HEK293 (cell line): ENCODE measurements around the gene FHIT.

ENCODE experiments used
- CTCF ChIA-PET: fragments of 350-600 bp; formaldehyde crosslinking; extraction: SDS; loops from one replicate; lab custom pipeline; 2021; ENCODE audit warnings: antibody characterized with exemption; lab: Yijun Ruan, JAX
- POLR2A ChIA-PET: fragments of 300-600 bp; formaldehyde crosslinking; extraction: SDS; loops from one replicate; lab custom pipeline; 2020; ENCODE audit warnings: antibody characterized with exemption, inconsistent platforms; lab: Yijun Ruan, JAX
- H3K27ac ChIP-seq: fragments of 200-500 bp; sonication (Bioruptor generic); 2 replicates; pipeline ENCODE4 v1.5.1; 2014; ENCODE audit warnings: low read depth, low read length, control low read depth, inconsistent platforms; ENCODE audit errors: extremely low read depth
- H3K36me3 ChIP-seq, 2 experiments: fragments of 200-500 bp in 1 of 2; sonication (Bioruptor generic) in 1 of 2; 1 replicate in 1 of 2; 2 replicates in 1 of 2; pipeline ENCODE4 v1.5.1; 2014 to 2017; ENCODE audit warnings: inconsistent platforms in 2 of 2, low read length in 2 of 2; ENCODE audit not compliant: control insufficient read depth in 2 of 2, insufficient read depth in 1 of 2
- H3K4me1 ChIP-seq: fragments of 200-500 bp; sonication (Bioruptor generic); 2 replicates; pipeline ENCODE4 v1.5.1; 2014; ENCODE audit warnings: mild to moderate bottlenecking, low read length, inconsistent platforms; ENCODE audit not compliant: control insufficient read depth, insufficient read depth
- H3K4me3 ChIP-seq: 2 replicates; pipeline ENCODE4 v1.5.1; 2011; ENCODE audit warnings: low read depth, mild to moderate bottlenecking, control low read depth, low read length, moderate library complexity
- H3K9me3 ChIP-seq: fragments of 200-500 bp; sonication (Bioruptor generic); 2 replicates; pipeline ENCODE4 v1.5.1; 2014; ENCODE audit warnings: low read depth, low read length, inconsistent platforms; ENCODE audit not compliant: control insufficient read depth, insufficient read depth
- IKZF3 ChIP-seq: fragments of 450-650 bp; IDR thresholded peaks from 2 replicates; pipeline ENCODE4 v1.5.0; 2018; ENCODE audit warnings: missing biosample characterization, mild to moderate bottlenecking, missing genetic modification characterization, moderate library complexity
- MEIS1 ChIP-seq: sonication (generic); formaldehyde crosslinking; IDR thresholded peaks from 2 replicates; pipeline ENCODE4 v1.8.1; 2022; ENCODE audit warnings: missing genetic modification reagents, mild to moderate bottlenecking, borderline replicate concordance
- MZF1 ChIP-seq: fragments of 450-650 bp; formaldehyde crosslinking; IDR thresholded peaks from 2 replicates; pipeline ENCODE4 v1.5.1; 2017; ENCODE audit warnings: missing biosample characterization, missing genetic modification characterization, borderline replicate concordance
- REPIN1 ChIP-seq: fragments of 450-650 bp; formaldehyde crosslinking; IDR thresholded peaks from 2 replicates; pipeline ENCODE4 v1.5.1; 2017; ENCODE audit warnings: missing biosample characterization, missing genetic modification characterization, low read depth
- SP3 ChIP-seq: fragments of 450-650 bp; formaldehyde crosslinking; IDR thresholded peaks from 2 replicates; pipeline ENCODE4 v1.5.1; 2016; ENCODE audit warnings: missing biosample characterization, missing genetic modification characterization
- TRIM28 ChIP-seq: IDR thresholded peaks from 2 replicates; pipeline ENCODE4 v1.6.1; 2011; ENCODE audit warnings: low read length, control low read depth, borderline replicate concordance
- WT1 ChIP-seq: fragments of 450-650 bp; formaldehyde crosslinking; IDR thresholded peaks from 2 replicates; pipeline ENCODE4 v1.5.1; 2016; ENCODE audit warnings: missing biosample characterization, missing genetic modification characterization
- ZBTB10 ChIP-seq: fragments of 450-650 bp; formaldehyde crosslinking; IDR thresholded peaks from 2 replicates; pipeline ENCODE4 v1.5.1; 2016; ENCODE audit warnings: missing biosample characterization, missing genetic modification characterization
- ZBTB20 ChIP-seq: fragments of 450-650 bp; formaldehyde crosslinking; IDR thresholded peaks from 2 replicates; pipeline ENCODE4 v1.5.1; 2016; ENCODE audit warnings: missing biosample characterization, missing genetic modification characterization
- ZBTB48 ChIP-seq: fragments of 450-650 bp; formaldehyde crosslinking; IDR thresholded peaks from 2 replicates; pipeline ENCODE4 v1.5.1; 2016; ENCODE audit warnings: missing biosample characterization, missing genetic modification characterization
- ZFP3 ChIP-seq: fragments of 450-650 bp; formaldehyde crosslinking; IDR thresholded peaks from 2 replicates; pipeline ENCODE4 v1.5.1; 2016; ENCODE audit warnings: low read depth, missing biosample characterization, missing genetic modification characterization
- ZFP69B ChIP-seq: fragments of 450-650 bp; formaldehyde crosslinking; IDR thresholded peaks from 2 replicates; pipeline ENCODE4 v1.5.1; 2016; ENCODE audit warnings: missing biosample characterization, missing genetic modification characterization
- ZNF112 ChIP-seq: fragments of 450-650 bp; formaldehyde crosslinking; IDR thresholded peaks from 2 replicates; pipeline ENCODE4 v1.5.0; 2017; ENCODE audit warnings: missing biosample characterization, missing genetic modification characterization
- ZNF157 ChIP-seq: fragments of 450-650 bp; formaldehyde crosslinking; IDR thresholded peaks from 2 replicates; pipeline ENCODE4 v1.5.1; 2016; ENCODE audit warnings: missing biosample characterization, missing genetic modification characterization
- ZNF184 ChIP-seq: fragments of 450-650 bp; IDR thresholded peaks from 2 replicates; pipeline ENCODE4 v1.5.1; 2018; ENCODE audit warnings: missing biosample characterization, mild to moderate bottlenecking, missing genetic modification characterization
- ZNF2 ChIP-seq: fragments of 450-650 bp; formaldehyde crosslinking; IDR thresholded peaks from 2 replicates; pipeline ENCODE4 v1.5.1; 2016; ENCODE audit warnings: missing biosample characterization, missing genetic modification characterization
- ZNF223 ChIP-seq: fragments of 450-650 bp; formaldehyde crosslinking; IDR thresholded peaks from 2 replicates; pipeline ENCODE4 v1.5.1; 2016; ENCODE audit warnings: missing biosample characterization, missing genetic modification characterization
- ZNF23 ChIP-seq: fragments of 450-650 bp; formaldehyde crosslinking; IDR thresholded peaks from 2 replicates; pipeline ENCODE4 v1.5.1; 2016; ENCODE audit warnings: missing biosample characterization, missing genetic modification characterization, borderline replicate concordance
- ZNF350 ChIP-seq: fragments of 450-650 bp; formaldehyde crosslinking; IDR thresholded peaks from 2 replicates; pipeline ENCODE4 v1.5.0; 2017; ENCODE audit warnings: missing biosample characterization, mild to moderate bottlenecking, missing genetic modification characterization
- ZNF366 ChIP-seq: fragments of 450-650 bp; formaldehyde crosslinking; conservative IDR thresholded peaks from 2 replicates; pipeline ENCODE4 v1.5.1; 2016; ENCODE audit warnings: missing biosample characterization, missing genetic modification characterization
- ZNF416 ChIP-seq: fragments of 450-650 bp; formaldehyde crosslinking; IDR thresholded peaks from 2 replicates; pipeline ENCODE4 v1.5.1; 2016; ENCODE audit warnings: missing biosample characterization, missing genetic modification characterization
- ZNF488 ChIP-seq: fragments of 450-650 bp; formaldehyde crosslinking; IDR thresholded peaks from 2 replicates; pipeline ENCODE4 v1.5.1; 2016; ENCODE audit warnings: missing biosample characterization, missing genetic modification characterization
- ZNF521 ChIP-seq: fragments of 450-650 bp; formaldehyde crosslinking; IDR thresholded peaks from 2 replicates; pipeline ENCODE4 v1.5.1; 2017; ENCODE audit warnings: missing biosample characterization, mild to moderate bottlenecking, missing genetic modification characterization
- ZNF529 ChIP-seq: fragments of 450-650 bp; formaldehyde crosslinking; IDR thresholded peaks from 2 replicates; pipeline ENCODE4 v1.5.1; 2017; ENCODE audit warnings: missing genetic modification characterization, missing biosample characterization; ENCODE audit not compliant: insufficient replicate concordance
- ZNF548 ChIP-seq: fragments of 450-650 bp; formaldehyde crosslinking; IDR thresholded peaks from 2 replicates; pipeline ENCODE4 v1.5.1; 2016; ENCODE audit warnings: missing biosample characterization, missing genetic modification characterization
- ZNF561 ChIP-seq: fragments of 450-650 bp; IDR thresholded peaks from 2 replicates; pipeline ENCODE4 v1.5.1; 2018; ENCODE audit warnings: missing biosample characterization, missing genetic modification characterization, borderline replicate concordance
- ZNF624 ChIP-seq: fragments of 450-650 bp; formaldehyde crosslinking; IDR thresholded peaks from 2 replicates; pipeline ENCODE4 v1.5.1; 2017; ENCODE audit warnings: missing biosample characterization, missing genetic modification characterization
- ZNF658 ChIP-seq: fragments of 450-650 bp; formaldehyde crosslinking; IDR thresholded peaks from 2 replicates; pipeline ENCODE4; 2016; ENCODE audit warnings: missing biosample characterization, missing genetic modification characterization
- ZNF660 ChIP-seq: fragments of 450-650 bp; IDR thresholded peaks from 2 replicates; pipeline ENCODE4 v1.5.1; 2018; ENCODE audit warnings: missing biosample characterization, mild to moderate bottlenecking, missing genetic modification characterization
- ZNF677 ChIP-seq: fragments of 450-650 bp; IDR thresholded peaks from 2 replicates; pipeline ENCODE4 v1.5.0; 2018; ENCODE audit warnings: missing biosample characterization, mild to moderate bottlenecking, missing genetic modification characterization, moderate library complexity
- ZXDB ChIP-seq: fragments of 450-650 bp; formaldehyde crosslinking; IDR thresholded peaks from 2 replicates; pipeline ENCODE4 v1.5.1; 2016; ENCODE audit warnings: missing biosample characterization, missing genetic modification characterization
- TF ChIP-seq, protein P1 (sequence below): fragments of 450-650 bp; formaldehyde crosslinking; IDR thresholded peaks from 2 replicates; pipeline ENCODE4 v1.5.1; 2016; ENCODE audit warnings: missing biosample characterization, missing genetic modification characterization

Gene FHIT

GRCh38 chr3:60752809-60753208 lies 498.4 kb downstream of the FHIT start:
- Histone ChIP-seq H3K9me3 (no peaks in the 10 kb centered on the region; the same call in 1 of the 2 replicates), H3K27ac (no peak overlapping the region), H3K36me3 (no peaks in the 10 kb centered on the region), H3K4me3 (no peak overlapping the region), H3K4me1 (no peaks in the 10 kb centered on the region)
- ChIA-PET POLR2A (no interaction called here), CTCF (no interaction called here)
- TF ChIP-seq ZNF521 (tag by site-specific recombination) (no peak), ZNF660 (tag by site-specific recombination) (no peak), ZFP3 (tag by site-specific recombination) (no peak), MZF1 (tag by site-specific recombination) (no peak), ZNF112 (tag by site-specific recombination) (no peak), ZXDB (tag by site-specific recombination) (no peak), SP3 (tag by site-specific recombination) (no peak), ZNF23 (tag by site-specific recombination) (no peak), ZNF529 (no peak), ZNF157 (no peak), REPIN1 (tag by site-specific recombination) (no peak), ZNF548 (tag by site-specific recombination) (no peak), ZNF416 (tag by site-specific recombination) (no peak), ZNF488 (tag by site-specific recombination) (no peak), ZNF184 (tag by site-specific recombination) (no peak), ZNF658 (tag by site-specific recombination) (no peak), ZBTB10 (no peak), ZNF2 (tag by site-specific recombination) (no peak), ZNF366 (tag by site-specific recombination) (no peak)

DNA sequence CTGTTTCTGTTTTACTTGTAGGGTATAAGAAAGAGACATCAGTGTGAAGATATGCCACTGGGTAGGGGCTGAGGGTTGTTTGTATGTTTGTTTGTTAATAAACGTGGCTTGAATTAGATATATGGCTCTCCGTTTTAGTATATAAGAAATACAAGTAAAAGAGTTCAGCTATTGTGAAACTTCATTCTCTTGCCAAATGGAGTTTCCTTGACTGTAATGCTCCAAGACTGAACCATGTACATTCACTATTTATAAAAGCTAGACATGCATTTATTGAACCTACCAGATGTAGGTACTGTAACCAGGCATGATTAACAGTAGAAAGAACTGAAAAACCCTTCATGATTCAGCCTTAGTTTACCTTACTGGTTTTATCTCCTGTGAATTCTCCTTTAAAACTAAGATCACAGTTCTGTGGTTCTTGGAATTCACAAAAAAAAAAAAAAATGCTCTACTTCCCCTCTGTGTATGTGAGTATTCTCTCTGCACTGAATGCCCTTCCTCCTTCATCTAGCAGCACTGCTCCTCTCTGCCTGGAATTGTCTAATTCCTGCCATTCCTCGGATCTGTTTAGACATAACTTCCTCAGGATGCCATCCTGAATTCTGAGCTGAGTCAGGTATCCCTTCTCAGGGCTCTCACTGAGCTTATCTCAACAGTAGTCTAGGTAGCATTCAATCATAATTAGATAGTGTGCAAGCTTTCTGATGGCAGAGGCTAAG lies 504.4 kb downstream of the FHIT start:
- H3K27ac ChIP-seq = no peak overlapping the region
- POLR2A ChIA-PET = no interaction called here
- H3K4me1 ChIP-seq = peaks cover 15% of the 10 kb centered on the region
- no peak overlapping the region for H3K4me3 ChIP-seq
- H3K9me3 ChIP-seq = no peaks in the 10 kb centered on the region; the same call in 1 of the 2 replicates
- H3K36me3 ChIP-seq = no peaks in the 10 kb centered on the region
- TF ChIP-seq ZNF350 (tag by site-specific recombination) (no peak), ZNF677 (no peak), ZNF561 (tag by site-specific recombination) (no peak), ZNF660 (tag by site-specific recombination) (no peak), TRIM28 (no peak), MEIS1 (CRISPR knock-in tag) (no peak), IKZF3 (tag by site-specific recombination) (no peak), WT1 (no peak), ZNF223 (tag by site-specific recombination) (no peak), ZNF624 (tag by site-specific recombination) (no peak), ZFP69B (no peak), ZBTB48 (tag by site-specific recombination) (no peak), ZBTB20 (tag by site-specific recombination) (no peak)
- TF ChIP-seq, protein P1, sequence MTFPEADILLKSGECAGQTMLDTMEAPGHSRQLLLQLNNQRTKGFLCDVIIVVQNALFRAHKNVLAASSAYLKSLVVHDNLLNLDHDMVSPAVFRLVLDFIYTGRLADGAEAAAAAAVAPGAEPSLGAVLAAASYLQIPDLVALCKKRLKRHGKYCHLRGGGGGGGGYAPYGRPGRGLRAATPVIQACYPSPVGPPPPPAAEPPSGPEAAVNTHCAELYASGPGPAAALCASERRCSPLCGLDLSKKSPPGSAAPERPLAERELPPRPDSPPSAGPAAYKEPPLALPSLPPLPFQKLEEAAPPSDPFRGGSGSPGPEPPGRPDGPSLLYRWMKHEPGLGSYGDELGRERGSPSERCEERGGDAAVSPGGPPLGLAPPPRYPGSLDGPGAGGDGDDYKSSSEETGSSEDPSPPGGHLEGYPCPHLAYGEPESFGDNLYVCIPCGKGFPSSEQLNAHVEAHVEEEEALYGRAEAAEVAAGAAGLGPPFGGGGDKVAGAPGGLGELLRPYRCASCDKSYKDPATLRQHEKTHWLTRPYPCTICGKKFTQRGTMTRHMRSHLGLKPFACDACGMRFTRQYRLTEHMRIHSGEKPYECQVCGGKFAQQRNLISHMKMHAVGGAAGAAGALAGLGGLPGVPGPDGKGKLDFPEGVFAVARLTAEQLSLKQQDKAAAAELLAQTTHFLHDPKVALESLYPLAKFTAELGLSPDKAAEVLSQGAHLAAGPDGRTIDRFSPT (tag by site-specific recombination) = no peak
- CTCF ChIA-PET = interaction anchor here (0.6 to 1.2 kb wide), 2 partner anchors 9 to 73 kb away, joined by 3 to 11 read pairs; no protein-coding TSS in a partner anchor
